ENCODE measurements around the gene NUAK1.
A peak's percentile ranks its signal among the peaks of the same experiment; 100 is the strongest.

GRCh38 chr12:106136263-106136662 lies 2.5 kb downstream of the NUAK1 start:
- TF ChIP-seq CTCF (IDR thresholded peaks at IDR 0.05 in 4 of 5, conservative IDR thresholded peaks at IDR 0.05 in 1 of 5) (peak; percentile 87 to 93 (median 87)), POLR2A (IDR thresholded peaks at IDR 0.05) (peak; percentile 26 to 48)
